ENCODE measurements around the gene S100A5.

The S100A5 gene

DNA sequence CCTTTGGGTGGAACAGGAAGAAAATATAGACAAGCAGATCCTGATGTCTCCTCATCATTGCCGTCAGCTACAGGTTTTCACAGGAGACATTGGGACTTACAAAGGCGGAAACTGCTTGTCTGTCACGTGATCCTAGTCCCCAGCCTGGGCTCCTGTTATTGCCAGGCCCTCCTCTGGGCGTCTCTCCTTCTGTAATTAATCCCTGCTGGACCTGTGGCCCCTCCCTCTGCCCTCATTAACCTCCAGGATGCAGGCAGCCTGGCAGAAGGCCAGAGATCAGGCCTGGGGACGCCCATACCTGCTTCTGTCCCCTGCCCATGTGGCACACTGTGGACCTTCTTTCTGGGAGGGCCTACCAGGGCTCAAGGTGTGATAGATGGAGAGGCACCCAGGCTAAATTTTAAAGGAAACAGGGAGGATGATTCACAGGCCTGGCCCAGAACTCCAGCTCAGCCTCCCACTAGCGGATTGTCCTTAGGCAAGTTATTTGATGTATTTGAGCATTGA, 2.4 kb downstream of the S100A5 start:
- TF ChIP-seq LEF1 (IDR thresholded peaks at IDR 0.05; ENCODE audit: borderline replicate concordance) (no peak), FOXA1 (IDR thresholded peaks at IDR 0.05) (no peak), ARNT (IDR thresholded peaks at IDR 0.05) (no peak), ZNF384 (IDR thresholded peaks at IDR 0.05) (no peak), NFRKB (IDR thresholded peaks at IDR 0.05) (no peak), FOXK2 (IDR thresholded peaks at IDR 0.05) (no peak), L3MBTL2 (conservative IDR thresholded peaks at IDR 0.05) (no peak)
- TF ChIP-seq, protein P1, sequence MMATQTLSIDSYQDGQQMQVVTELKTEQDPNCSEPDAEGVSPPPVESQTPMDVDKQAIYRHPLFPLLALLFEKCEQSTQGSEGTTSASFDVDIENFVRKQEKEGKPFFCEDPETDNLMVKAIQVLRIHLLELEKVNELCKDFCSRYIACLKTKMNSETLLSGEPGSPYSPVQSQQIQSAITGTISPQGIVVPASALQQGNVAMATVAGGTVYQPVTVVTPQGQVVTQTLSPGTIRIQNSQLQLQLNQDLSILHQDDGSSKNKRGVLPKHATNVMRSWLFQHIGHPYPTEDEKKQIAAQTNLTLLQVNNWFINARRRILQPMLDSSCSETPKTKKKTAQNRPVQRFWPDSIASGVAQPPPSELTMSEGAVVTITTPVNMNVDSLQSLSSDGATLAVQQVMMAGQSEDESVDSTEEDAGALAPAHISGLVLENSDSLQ (IDR thresholded peaks at IDR 0.05), result no peak
- CTCF ChIA-PET, result interaction anchor here (0.6 kb wide), 2 partner anchors 27 to 82 kb away, joined by 4 to 5 read pairs; no protein-coding TSS in a partner anchor
- POLR2A ChIA-PET, result interaction anchor here (1.8 kb wide), 1 partner anchor 28 kb away, joined by 9 read pairs; the partner anchor contains the start of gene S100A2
- peak; percentile 54 for DNase-seq (ENCODE audit: extremely low spot score)

DNA sequence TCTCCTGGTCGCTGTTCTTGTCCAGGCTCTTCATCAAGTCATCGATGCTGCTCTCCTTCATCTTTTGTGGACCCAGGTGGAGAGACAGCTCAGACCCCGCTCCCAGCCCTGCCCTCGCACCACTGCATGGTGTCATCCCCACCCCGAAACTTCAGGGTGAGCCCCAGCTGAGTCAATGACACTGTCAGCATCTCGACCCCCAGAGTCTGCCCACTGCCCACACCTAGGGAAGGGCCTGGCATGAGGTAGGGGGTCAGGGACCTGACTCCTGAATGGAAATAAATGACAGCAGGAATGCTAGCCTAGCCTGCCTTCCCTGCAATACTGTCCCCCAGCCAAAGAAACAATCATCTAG, 3.4 kb downstream of the S100A5 start:
- no peak for DNase-seq (ENCODE audit: extremely low spot score)
- TF ChIP-seq CTBP1 (IDR thresholded peaks at IDR 0.05; ENCODE audit: borderline replicate concordance) (no peak), ZNF384 (IDR thresholded peaks at IDR 0.05) (no peak), L3MBTL2 (conservative IDR thresholded peaks at IDR 0.05) (no peak), FOXK2 (IDR thresholded peaks at IDR 0.05) (no peak), BHLHE40 (IDR thresholded peaks at IDR 0.05; ENCODE audit: borderline replicate concordance) (no peak), FOXA1 (IDR thresholded peaks at IDR 0.05) (no peak), FOXM1 (IDR thresholded peaks at IDR 0.05; ENCODE audit: borderline replicate concordance) (no peak), ARNT (IDR thresholded peaks at IDR 0.05) (no peak), LEF1 (IDR thresholded peaks at IDR 0.05; ENCODE audit: borderline replicate concordance) (no peak)
- POLR2A ChIA-PET, result interaction anchor here (1.3 to 1.8 kb wide), 2 partner anchors 29 to 96 kb away, joined by 3 to 9 read pairs; partner anchors contain the start of genes CHTOP and S100A2
- CTCF ChIA-PET, result no interaction called here

DNA sequence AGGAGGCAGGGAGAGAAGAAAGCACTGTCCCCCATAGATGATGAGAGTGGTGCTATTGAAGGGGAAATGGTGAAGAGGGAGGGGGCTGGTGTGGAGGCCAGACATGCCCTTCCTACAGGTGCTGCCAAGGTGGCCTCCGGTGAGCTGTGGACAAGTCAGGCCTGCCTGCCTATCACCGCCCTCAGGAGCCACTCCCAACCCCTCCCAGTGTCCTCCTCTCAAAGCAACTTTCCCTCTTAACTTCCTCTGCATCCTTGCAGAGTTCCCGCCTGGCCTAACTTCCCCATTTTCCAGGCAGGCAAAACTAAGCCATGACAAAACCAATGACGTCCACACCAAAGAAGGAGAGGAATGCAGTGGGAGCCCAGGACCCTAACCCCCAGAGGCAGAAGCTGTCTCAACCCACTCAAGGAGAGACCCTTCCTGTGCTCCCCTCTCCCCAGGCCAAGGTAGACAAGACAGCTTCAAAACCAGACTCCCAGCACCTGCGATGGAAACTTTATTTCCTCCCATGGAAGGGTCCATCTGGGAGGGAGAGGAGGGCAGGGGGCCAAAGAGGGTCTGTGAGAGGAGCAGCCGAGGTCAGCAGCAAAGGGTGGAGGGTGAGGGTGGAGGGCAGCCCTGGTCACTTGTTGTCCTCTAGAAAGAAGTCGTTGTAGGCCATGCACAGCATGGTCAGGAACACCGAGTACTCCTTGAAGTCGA, 3.9 kb downstream of the S100A5 start:
- ChIA-PET POLR2A (interaction anchor here (1.3 to 1.8 kb wide), 2 partner anchors 29 to 97 kb away, joined by 3 to 9 read pairs; partner anchors contain the start of genes CHTOP and S100A2), CTCF (no interaction called here)
- no peak for DNase-seq (ENCODE audit: extremely low spot score)
- TF ChIP-seq CTBP1 (IDR thresholded peaks at IDR 0.05; ENCODE audit: borderline replicate concordance) (no peak), FOXA1 (IDR thresholded peaks at IDR 0.05) (no peak), SP1 (IDR thresholded peaks at IDR 0.05) (no peak), ELF4 (IDR thresholded peaks at IDR 0.05) (no peak), HDGF (IDR thresholded peaks at IDR 0.05; ENCODE audit: borderline replicate concordance) (no peak), LEF1 (IDR thresholded peaks at IDR 0.05; ENCODE audit: borderline replicate concordance) (no peak), BHLHE40 (IDR thresholded peaks at IDR 0.05; ENCODE audit: borderline replicate concordance) (no peak), ZNF384 (IDR thresholded peaks at IDR 0.05) (no peak), ARNT (IDR thresholded peaks at IDR 0.05) (no peak), NFRKB (IDR thresholded peaks at IDR 0.05) (no peak), FOXK2 (IDR thresholded peaks at IDR 0.05) (no peak), L3MBTL2 (conservative IDR thresholded peaks at IDR 0.05) (no peak), FOXM1 (IDR thresholded peaks at IDR 0.05; ENCODE audit: borderline replicate concordance) (no peak), TARDBP (IDR thresholded peaks at IDR 0.05) (no peak), SUZ12 (IDR thresholded peaks at IDR 0.05) (no peak)
- TF ChIP-seq, protein P1 (IDR thresholded peaks at IDR 0.05), result no peak

DNA sequence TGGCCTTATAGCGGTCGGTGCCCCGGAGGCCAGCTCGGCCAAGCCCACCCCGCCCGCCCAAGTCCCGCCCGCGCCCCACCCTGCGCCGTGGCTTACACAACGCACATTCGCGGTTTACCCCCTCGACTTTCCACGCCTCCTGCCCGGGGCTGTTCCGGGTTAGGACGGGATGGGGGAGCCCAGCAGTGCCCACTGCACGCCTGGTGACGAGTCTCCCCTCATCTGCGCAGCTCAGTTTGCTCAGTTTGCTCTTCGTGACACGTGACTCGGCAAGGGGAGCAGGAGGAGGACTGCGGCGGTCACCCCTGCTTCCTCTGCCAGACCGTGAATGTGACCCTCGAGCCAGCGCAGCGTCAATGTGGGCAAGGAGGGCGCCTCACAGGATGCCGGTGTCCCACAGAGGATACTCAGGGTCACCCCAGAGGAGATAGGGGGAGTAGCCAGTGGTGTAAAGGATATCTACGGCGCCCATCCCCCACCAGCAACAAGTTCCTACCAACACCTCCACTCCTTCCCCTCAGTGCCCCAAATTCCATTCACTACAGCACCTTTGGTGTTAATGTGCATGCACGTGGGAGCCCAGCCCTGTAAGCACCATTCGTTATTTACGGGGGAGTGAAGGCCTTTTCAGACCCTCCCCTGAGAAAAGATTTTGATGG, 4.6 kb downstream of the S100A5 start:
- TF ChIP-seq SUZ12 (IDR thresholded peaks at IDR 0.05) (no peak), LEF1 (IDR thresholded peaks at IDR 0.05; ENCODE audit: borderline replicate concordance) (no peak), FOXA1 (IDR thresholded peaks at IDR 0.05) (no peak), ELF4 (IDR thresholded peaks at IDR 0.05) (no peak), TARDBP (IDR thresholded peaks at IDR 0.05) (no peak), BHLHE40 (IDR thresholded peaks at IDR 0.05; ENCODE audit: borderline replicate concordance) (no peak), NFRKB (IDR thresholded peaks at IDR 0.05) (no peak)
- ChIA-PET POLR2A (interaction anchor here (1.3 to 1.8 kb wide), 2 partner anchors 91 to 98 kb away, joined by 8 read pairs; partner anchors contain the start of genes CHTOP and S100A13), CTCF (no interaction called here)
- DNase-seq (ENCODE audit: extremely low spot score), result no peak

DNA sequence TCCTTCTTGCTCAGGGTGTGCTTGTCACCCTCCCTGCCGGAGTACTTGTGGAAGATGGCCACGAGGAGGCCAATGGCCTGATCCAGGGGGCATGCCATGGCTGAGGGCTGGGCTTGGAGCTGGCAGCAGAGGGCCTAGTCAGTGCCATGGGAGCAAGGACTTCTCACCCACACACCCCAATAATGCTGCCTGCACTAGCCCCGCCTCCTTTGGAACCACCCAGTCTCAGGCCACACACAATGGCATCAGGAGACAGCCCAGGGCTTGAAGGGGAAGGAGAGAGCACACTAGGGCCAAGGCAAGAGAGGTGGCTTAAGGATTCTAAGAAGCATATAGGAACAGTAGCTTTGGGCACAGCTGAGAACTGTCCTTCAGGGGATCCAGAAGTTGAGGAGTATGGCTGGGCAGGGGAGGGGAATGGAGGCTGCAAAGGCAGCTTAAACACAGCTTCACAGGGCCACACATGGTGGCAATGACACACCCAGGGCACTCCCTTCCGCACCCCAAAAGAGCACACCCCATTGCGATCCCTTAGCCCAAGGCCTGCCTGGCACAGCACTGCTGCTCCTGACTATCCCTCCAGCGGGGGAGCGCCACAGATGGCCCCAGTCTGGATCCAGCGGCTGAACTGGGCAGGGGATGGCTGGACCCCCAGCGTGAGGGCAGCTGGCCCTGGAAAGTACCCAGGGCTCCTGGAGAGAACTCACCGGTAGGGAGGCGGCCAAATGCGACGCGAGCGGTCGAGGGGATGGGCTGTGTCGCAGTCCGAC, 5.3 kb downstream of the S100A5 start, which contains the start of gene S100A6:
Gene S100A6, minus strand, starts transcription at position 750 of the 770 bp plus-strand sequence. Its CDS starts 652 bp downstream, at position 98.
- no peak for DNase-seq (ENCODE audit: extremely low spot score)
- CTCF ChIA-PET, result interaction anchor here (1.3 to 4.5 kb wide), 2 partner anchors 35 to 92 kb away, joined by 8 to 60 read pairs; partner anchors contain the start of gene S100A13
- POLR2A ChIA-PET, result interaction anchor here (0.7 to 1.9 kb wide), 6 partner anchors 9 to 137 kb away, joined by 3 to 8 read pairs (median 6); partner anchors contain the start of genes CHTOP, S100A13 and S100A4
- TF ChIP-seq ARNT (IDR thresholded peaks at IDR 0.05) (no peak), HDGF (IDR thresholded peaks at IDR 0.05; ENCODE audit: borderline replicate concordance) (no peak), FOXM1 (IDR thresholded peaks at IDR 0.05; ENCODE audit: borderline replicate concordance) (no peak), FOXA1 (IDR thresholded peaks at IDR 0.05) (no peak), LEF1 (IDR thresholded peaks at IDR 0.05; ENCODE audit: borderline replicate concordance) (no peak), ELF4 (IDR thresholded peaks at IDR 0.05) (no peak), TARDBP (IDR thresholded peaks at IDR 0.05) (no peak), ZNF384 (IDR thresholded peaks at IDR 0.05) (no peak), L3MBTL2 (conservative IDR thresholded peaks at IDR 0.05) (no peak), SP1 (IDR thresholded peaks at IDR 0.05) (no peak), SUZ12 (IDR thresholded peaks at IDR 0.05) (no peak), FOXK2 (IDR thresholded peaks at IDR 0.05) (no peak), NFRKB (IDR thresholded peaks at IDR 0.05) (no peak), BHLHE40 (IDR thresholded peaks at IDR 0.05; ENCODE audit: borderline replicate concordance) (no peak)
- TF ChIP-seq, protein P1 (IDR thresholded peaks at IDR 0.05), result no peak

Data from HEK293T (cell line).